GM12875 (cell line): ENCODE data around the gene DLG3.

ENCODE experiments used
- H3K4me3 ChIP-seq: one replicate; pipeline ENCODE4 v1.5.1; 2011; ENCODE audit warnings: low read depth, low read length, control low read depth
- CTCF ChIP-seq: IDR thresholded peaks from 2 replicates; pipeline ENCODE4 v1.5.1; 2011; ENCODE audit warnings: low read depth, mild to moderate bottlenecking, control low read depth, inconsistent platforms, low read length, moderate library complexity, borderline replicate concordance; ENCODE audit not compliant: insufficient read depth

DLG3 gene

GRCh38 chrX:70437921-70438665, 6.5 kb upstream of the DLG3 start:
- H3K4me3 ChIP-seq = no peak overlapping the region
- TF ChIP-seq CTCF = no peak

- TF ChIP-seq CTCF = no peak
- H3K4me3 ChIP-seq = no peak overlapping the region
Observed at GRCh38 chrX:70439016-70439415, 5.6 kb upstream of the DLG3 start.

- no peak for TF ChIP-seq CTCF
- no peak overlapping the region for H3K4me3 ChIP-seq
Observed at GRCh38 chrX:70442224-70442623, 2.4 kb upstream of the DLG3 start.

GRCh38 chrX:70444946-70445656, 466 bp downstream of the DLG3 start:
- no peak overlapping the region for H3K4me3 ChIP-seq

GRCh38 chrX:70445951-70446350, 1.3 kb downstream of the DLG3 start:
- H3K4me3 ChIP-seq = no peak overlapping the region
- no peak for TF ChIP-seq CTCF

More at GRCh38 chrX:70444946-70445656, 466 bp downstream of the DLG3 start:
- no peak for TF ChIP-seq CTCF

GRCh38 chrX:70446380-70447350, 2.0 kb downstream of the DLG3 start:
- no peak overlapping the region for H3K4me3 ChIP-seq
- TF ChIP-seq CTCF = no peak
